ENCODE data around the gene CMSS1. TPM values are rescaled to one million over a fixed set of nuclear protein-coding genes. Genes with fewer than 3 reads are reported as not detected.

Gene CMSS1
- total RNA-seq (2022; extraction: Qiagen RNA extraction; ENCODE audit: low read depth): 50.3 to 82.3 TPM (median 58.1 TPM) in 5 replicates

GRCh38 chr3:99817437-99818240 lies at the start of gene CMSS1:
Gene CMSS1, plus strand, starts transcription at chr3:99817862.

GRCh38 chr3:100114413-100115030 lies 296.9 kb downstream of the CMSS1 start, which contains the start of gene FILIP1L:
Gene FILIP1L, minus strand, starts transcription at chr3:100114501.

Other genes with a start within 250 kb of the CMSS1 start
- gene COL8A1, start 179.3 kb upstream of the CMSS1 start, total RNA-seq (2022; extraction: Qiagen RNA extraction; ENCODE audit: low read depth): not detected in 5 replicates

Measured in A549 treated with ZK216348 at 1 μM for 4 hours (cell line).